ENCODE measurements around the gene SEMG2.

SEMG2 gene

GRCh38 chr20:45247865-45248264 is 26.7 kb downstream of the SEMG2 start:
- in situ Hi-C loops (cut with MboI; ENCODE audit: low pct_unique_long_range_greater_than_20kb, low sequenced_read_pairs, unreplicated experiment) = no loop called here
- TF ChIP-seq CTCF (IDR thresholded peaks at IDR 0.05; ENCODE audit: extremely low read depth, insufficient read depth, missing control alignments) = no peak
- no peak for DNase-seq (ENCODE audit: low spot score)

GRCh38 chr20:45248609-45249008 is 27.4 kb downstream of the SEMG2 start:
- in situ Hi-C loops (cut with MboI; ENCODE audit: low pct_unique_long_range_greater_than_20kb, low sequenced_read_pairs, unreplicated experiment) = no loop called here
- TF ChIP-seq CTCF (IDR thresholded peaks at IDR 0.05; ENCODE audit: extremely low read depth, insufficient read depth, missing control alignments) = no peak
- no peak for DNase-seq (ENCODE audit: low spot score)

GRCh38 chr20:45251884-45252560 is 30.8 kb downstream of the SEMG2 start:
- no peak for DNase-seq (ENCODE audit: low spot score)
- in situ Hi-C loops (cut with MboI; ENCODE audit: low pct_unique_long_range_greater_than_20kb, low sequenced_read_pairs, unreplicated experiment) = no loop called here
- TF ChIP-seq CTCF (IDR thresholded peaks at IDR 0.05; ENCODE audit: extremely low read depth, insufficient read depth, missing control alignments) = no peak

DNA sequence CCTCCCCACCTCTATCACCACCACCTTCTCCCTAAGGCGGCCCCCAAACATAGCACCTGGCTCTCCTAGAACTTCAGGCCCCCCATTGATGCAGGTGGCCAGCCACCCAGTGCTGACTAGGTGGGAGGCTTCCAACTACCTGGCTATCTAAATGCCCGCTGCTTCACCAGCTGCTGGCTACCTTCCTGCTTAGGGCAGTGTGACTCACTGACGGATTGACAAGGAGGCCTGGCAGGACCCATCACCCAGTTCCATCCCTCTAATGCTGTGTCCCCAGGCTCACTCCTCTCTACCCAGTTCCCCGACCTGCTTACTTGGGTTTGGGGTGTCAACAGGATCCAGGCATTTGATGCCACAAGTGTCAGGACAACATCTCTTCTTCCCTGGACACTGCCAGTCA is 32.1 kb downstream of the SEMG2 start:
- TF ChIP-seq CTCF (IDR thresholded peaks at IDR 0.05; ENCODE audit: extremely low read depth, insufficient read depth, missing control alignments) = no peak
- DNase-seq (ENCODE audit: low spot score) = no peak
- in situ Hi-C loops (cut with MboI; ENCODE audit: low pct_unique_long_range_greater_than_20kb, low sequenced_read_pairs, unreplicated experiment) = no loop called here

GRCh38 chr20:45254383-45255262 is 33.5 kb downstream of the SEMG2 start, which contains the start of gene SLPI:
Gene SLPI, minus strand, starts transcription at chr20:45254564. Its CDS starts 21 bp downstream, at chr20:45254543.
- in situ Hi-C loops (cut with MboI; ENCODE audit: low pct_unique_long_range_greater_than_20kb, low sequenced_read_pairs, unreplicated experiment) = no loop called here
- DNase-seq (ENCODE audit: low spot score) = peak; percentile 26

DNA sequence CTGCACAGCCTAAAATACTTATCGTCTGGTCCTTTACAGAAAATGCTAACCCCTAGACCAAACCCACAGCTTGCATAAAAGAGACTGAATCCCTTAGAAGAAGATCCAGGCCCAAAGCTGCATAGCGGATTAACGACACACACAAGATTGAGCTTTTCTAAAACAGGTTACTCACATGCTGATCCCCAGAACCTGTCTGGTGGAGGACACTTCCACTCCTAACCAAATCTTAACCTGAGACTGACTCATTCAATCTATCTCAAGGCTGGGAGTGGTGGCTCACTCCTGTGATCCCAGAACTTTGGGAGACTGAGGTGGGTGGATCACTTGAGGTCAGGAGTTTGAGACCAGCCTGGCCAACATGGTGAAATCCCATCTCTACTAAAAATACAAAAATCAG is 36.0 kb downstream of the SEMG2 start:
- TF ChIP-seq CTCF (IDR thresholded peaks at IDR 0.05; ENCODE audit: extremely low read depth, insufficient read depth, missing control alignments) = no peak

More at GRCh38 chr20:45254383-45255262, 33.5 kb downstream of the SEMG2 start, which contains the start of gene SLPI:
- no peak for TF ChIP-seq CTCF (IDR thresholded peaks at IDR 0.05; ENCODE audit: extremely low read depth, insufficient read depth, missing control alignments)

More for the DNA sequence above, 36.0 kb downstream of the SEMG2 start:
- in situ Hi-C loops (cut with MboI; ENCODE audit: low pct_unique_long_range_greater_than_20kb, low sequenced_read_pairs, unreplicated experiment) = no loop called here
- no peak for DNase-seq (ENCODE audit: low spot score)

Measured in GM13977 (cell line).